RKO (cell line): ENCODE measurements around the gene SOX21.

ENCODE experiments used
- DNase-seq: peaks from one replicate; pipeline ENCODE4 v3.0.0-alpha.2; 2016; ENCODE audit warnings: low spot score

SOX21 gene

DNA sequence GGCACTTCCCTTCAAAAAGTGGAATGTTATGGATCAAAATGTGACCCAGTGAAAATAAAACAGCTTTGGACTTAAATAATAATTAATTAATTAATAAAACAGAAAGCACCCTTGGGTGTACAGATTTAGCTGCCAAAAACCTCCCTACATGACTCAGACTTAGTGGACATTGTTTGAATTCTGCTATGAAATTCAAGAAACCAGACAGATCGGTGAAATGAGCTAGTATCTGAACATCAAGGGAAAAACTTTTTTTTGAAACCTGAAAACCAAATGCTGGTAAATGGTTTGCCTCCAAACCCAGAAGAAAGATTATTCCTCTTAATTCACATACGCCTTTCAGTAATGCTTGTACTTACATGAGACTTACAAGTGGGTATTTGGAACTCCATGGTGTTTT, 33.5 kb downstream of the SOX21 start:
- DNase-seq: no peak

DNA sequence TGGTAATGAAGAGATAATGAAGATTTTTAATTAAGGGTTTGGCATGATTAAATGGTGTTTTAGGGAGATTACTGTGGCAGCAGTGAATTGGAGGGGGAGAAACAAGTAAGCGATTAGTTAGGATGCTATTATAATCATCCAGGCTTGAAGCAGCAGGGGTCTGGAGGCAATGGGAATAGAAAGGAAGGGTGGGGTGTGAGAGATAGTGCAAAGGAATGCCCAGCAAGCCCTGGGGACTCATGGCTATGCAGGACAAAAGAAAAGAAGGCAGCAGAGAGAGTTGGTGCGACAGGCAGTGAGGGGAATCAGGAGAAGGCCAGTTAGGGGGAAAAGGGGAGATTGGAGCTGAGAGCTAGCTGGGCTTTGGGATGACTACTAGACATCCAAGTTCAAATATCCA, 34.5 kb downstream of the SOX21 start:
- DNase-seq: no peak

DNA sequence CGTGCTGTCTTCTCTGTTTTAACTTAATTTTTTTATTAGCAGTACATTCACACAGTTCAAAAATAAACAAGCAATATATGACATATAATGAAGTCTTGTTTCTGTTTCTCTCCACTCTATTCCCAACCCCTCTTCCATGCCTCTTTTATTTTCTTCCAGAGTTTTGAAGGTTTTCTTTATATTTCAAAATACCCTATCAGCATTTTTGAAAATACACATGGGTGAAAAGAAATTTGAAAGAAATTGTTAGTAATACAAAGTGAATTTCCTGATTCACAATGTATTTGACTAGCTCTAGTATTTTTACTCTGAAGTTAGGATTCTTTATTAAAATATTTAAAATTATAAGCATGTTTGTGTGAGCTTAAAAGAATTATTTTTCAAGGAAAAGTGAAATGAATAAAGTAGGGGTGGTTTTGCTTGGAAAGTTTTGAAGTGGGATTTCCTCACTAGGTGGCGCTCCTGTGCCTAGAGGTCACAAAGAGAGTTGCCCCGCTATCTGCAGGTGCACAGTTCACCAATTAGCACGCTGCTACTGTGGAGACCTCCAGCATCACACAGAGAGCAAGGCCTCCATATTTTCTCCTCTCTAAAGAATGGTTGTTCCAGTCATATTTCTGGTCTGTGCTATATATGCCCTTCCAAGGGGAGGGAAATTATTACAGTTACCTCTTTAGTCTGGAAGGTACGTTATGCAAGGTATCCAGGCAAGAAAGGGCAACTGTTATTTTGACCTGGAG, 37.6 kb downstream of the SOX21 start:
- peak; percentile 66 for DNase-seq

DNA sequence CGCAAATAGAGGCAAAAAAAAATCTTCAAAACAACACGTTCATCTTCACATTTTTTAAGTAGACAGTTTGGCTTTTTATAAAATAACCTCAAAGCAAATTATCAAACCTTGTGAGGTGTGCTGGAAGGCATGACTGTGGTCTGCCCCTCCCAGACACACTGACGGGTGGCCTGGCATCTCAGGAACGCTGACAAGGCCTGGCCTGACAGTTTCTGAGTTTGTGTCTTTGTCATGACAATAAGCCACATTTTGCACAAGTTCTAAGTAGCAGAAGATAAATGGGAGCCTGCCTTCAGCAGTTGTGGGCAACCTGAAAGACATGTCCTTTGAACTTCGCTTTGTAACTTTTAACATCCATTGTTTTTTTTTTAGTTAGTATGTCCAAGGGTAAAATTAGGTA, 38.5 kb downstream of the SOX21 start:
- DNase-seq: no peak

DNA sequence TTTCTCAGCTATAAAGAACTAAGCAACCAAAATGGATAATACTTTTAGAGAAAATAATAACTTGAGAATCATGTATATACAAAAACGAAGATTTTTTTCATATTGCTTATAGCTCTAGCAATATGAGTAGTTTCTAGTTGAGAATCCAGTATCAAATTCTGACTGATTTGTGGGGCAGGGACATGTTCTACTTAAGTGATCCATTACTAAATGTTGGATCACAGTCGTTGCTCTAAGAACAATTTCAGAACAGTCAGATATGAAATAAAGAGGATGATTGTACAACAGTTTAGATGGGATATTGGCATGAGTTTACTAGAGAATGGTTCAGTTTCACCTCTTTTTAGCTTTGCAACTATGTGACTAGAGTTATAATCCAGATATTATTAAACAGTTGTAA, 39.9 kb downstream of the SOX21 start:
- DNase-seq: no peak

DNA sequence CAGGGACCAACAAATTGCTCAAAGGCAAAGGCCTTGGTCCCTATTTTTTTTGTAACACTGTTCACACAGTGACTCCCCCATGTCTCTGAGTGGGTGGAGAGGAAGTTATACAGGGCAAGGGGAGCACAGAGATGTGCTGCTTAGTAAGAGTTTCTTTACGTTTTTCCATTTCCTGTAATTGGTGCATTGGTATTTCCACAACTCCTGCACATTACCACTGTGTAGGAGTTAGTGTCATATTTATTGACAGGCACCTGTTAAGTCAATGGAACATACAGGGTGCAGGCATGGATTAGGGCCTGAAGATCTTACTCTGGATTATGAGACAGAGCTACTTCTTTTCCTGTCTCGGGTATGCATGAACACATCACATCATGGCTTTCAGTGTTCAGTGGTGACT, 45.2 kb downstream of the SOX21 start:
- no peak for DNase-seq

DNA sequence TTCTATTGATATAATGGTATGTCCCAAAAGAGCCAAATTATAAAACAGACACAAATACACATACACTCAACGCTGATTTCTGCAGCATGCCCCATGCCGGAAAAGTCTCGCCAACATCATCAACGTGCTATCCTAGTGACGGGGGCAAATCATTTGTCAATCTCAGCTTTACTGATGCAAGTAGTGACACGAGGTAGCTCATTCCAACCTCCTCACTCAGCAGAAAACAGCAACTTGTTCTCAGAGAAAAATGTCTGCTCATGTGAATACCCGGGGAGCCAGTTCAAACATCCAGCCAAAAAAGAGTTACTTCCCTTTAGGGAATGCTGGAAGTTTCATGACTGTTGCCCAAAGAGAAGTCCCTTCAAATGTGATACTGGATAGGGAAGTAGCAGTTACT, 46.3 kb downstream of the SOX21 start:
- no peak for DNase-seq

DNA sequence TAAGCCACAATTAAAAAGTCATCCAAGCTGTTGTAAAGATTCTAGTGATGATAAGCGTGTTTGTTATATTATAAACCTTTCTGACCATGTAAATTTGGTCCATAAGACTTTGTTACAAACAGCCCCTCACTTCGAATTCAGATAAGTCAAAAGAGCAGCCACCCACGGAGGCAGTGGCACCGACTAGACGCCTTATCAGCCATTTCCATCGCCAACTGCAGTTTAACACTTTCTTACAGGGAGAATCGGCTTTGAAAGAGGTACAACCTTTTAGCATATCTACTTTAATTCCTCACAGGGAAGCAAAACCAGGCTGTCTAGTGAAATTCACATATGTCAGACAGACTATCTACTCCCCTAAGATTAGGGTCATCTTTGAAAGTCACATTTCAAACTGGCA, 47.5 kb downstream of the SOX21 start:
- no peak for DNase-seq

DNA sequence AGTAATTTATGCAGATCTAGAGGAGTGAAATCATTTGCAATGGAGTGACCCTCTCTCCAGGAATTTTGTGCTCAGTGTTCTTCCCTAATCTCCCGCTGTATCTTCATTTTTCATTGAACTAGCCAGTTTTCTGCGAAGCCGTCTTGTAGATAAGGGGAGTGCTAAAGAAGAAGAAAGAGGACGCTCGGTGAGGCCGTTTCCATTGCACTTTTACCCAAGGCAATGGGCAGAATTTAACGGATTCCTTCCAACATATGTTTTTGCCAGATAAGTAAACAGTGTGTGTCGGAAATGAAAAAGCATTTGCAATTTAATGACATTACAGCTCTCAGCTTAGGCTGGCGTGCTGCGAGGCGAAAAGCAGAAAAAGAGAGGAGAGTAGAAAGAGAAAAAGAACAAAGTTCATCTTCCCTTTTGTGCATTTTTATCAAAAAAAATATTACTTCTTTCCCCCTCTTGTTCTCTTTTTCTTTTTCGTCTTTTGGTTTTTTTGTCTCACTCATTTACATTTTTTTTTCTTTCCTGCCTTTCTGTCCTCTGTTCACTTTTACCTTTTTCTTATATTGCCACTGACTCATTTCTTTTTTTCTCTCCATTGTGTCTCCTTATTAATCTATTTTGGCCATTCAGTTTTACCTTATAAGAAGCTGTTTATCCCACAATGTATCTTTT, 49.9 kb downstream of the SOX21 start:
- DNase-seq: no peak

DNA sequence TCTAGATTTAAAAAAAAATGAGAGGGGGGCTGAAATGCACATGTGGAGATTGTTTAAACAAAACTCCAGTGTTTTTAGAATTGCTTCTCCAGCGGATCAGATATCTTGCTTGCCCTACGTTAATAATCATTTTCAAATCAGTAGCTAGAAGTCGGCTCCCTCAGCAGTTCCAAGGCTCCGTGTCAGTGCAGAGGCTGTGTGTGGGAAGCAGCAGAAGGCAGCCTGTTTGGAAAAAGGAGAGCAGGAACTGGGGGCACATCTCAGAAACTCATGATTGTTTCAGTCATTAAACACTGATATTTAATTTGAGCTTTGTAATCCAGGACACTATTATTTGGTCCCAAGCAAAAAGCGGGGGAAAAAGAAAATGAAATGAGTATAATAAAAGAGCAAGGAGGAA, 50.9 kb downstream of the SOX21 start:
- no peak for DNase-seq

DNA sequence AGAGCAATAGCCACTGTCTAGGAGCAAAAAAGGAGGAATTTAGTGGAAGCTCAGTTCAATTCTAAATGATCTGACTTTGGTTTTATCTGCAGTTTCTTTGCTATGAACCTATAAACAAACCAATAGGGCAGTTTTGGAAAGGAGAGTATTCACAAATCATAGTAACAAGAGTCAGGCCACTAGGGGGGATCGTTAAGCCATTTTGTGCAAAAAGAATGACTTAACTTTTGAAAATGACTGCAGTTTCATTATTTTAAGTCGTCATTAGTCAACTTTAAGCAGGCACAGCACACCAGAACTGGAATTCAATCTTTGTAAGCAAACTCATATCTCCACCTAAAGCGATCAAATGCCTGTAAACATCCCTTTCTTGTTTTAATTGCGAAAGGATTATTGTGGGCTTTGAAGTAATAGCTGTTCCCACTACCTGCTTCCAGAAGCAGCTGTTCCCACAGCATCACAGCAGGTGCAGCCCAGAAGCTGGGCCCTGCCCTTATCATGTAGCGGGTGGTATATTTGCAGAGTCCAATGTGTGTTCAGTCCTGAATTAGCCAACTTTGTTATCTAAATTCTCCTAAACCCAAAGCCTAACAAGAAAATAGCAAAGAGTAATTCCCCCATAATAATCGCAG, 51.5 kb downstream of the SOX21 start:
- DNase-seq: peak; percentile 60
